HG02938 (cell line): ENCODE results near the gene TCEAL2.
"Not testable (repeated sequence)": the region's sequence is repeated elsewhere in the genome, so short reads cannot be mapped to it uniquely, and the experiment has no call there.

Experiments used
- ATAC-seq: cut with Tn5 transposase; IDR thresholded peaks from one replicate; pipeline ENCODE4 v1.9.1; 2021; ENCODE audit warnings: mild to moderate bottlenecking, moderate library complexity; ENCODE audit not compliant: unreplicated experiment

Gene TCEAL2

DNA sequence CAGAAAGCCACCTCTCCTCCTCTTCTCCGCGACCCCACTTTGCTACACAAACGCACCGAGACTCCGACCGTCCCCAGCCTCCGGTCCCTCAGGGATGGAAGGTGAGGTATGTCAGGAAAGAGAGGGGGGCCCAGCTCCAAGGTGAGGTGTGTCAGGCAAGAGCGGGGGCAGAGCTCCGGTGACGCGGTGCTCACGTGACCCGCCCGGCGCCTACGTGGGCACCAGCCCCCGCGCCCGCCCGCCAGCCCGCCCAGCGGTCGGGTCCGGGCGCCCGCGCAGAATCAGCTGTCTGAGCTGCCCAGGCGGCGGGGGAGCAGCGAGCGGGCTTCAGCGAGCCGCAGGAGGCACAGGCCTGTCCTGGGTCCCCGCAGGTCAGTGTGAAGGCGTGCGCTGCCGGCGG is at the start of gene TCEAL2:
TCEAL2 (plus strand) TSS at position 244 of the 400 bp plus-strand sequence. CDS start 1,152 bp downstream, outside the sequence.
- ATAC-seq: not testable (repeated sequence)

DNA sequence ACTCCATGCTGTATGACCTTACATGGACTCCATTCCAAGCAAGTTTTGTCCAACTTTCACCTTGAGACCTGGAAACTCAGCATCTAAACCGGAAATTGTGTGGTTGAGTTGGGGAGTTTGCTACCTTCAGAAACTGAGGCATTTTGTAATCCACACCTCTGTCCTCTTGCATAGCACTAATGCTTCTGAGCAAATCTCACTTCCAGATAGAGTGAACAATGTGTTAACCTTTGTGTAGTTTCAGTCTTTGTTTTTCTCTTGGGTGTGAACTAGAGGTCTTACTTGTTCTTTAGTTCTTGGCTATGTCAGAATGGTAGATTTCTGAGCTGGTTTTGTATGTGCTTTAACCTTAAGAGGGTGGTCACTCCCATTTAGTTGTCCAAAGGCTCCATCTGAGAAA is 48.1 kb upstream of the TCEAL2 start:
- ATAC-seq: no peak

DNA sequence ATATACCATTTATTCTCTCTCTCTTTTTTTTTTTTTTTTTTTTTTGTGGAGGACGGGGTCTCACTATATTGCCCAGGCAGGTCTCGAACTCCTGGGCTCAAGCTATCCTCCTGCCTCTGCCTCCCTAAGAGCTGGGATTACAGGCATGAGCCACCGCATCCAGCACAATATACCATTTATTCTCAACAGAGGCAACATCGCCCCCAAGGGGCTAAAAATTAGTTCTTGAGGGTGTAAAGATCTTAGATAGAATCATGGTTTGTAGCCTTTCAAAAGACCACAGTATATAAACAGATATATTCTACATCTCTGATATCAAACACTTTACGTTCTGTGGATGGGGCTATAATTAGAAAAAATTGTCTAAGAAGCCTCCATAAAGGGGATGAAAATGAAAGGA is 39.8 kb upstream of the TCEAL2 start:
- no peak for ATAC-seq

DNA sequence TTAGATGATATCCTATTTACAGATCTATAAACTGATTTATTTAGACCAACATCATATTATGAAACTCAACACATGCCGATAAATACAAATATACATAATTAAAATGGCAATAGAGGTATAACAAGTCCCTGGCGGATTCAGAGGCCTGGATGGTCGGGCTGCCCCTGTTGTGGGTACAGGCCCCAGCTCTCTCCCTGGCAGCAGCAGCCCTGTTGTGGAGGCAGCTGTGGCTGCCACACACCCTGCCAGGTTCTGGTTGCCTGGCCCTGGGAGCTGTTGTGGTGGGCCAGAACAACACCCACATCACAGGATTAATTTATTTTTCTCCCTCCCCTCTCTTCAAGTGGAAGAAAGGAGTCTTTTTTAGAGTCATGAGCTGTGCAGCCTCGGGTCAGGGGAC is 12.1 kb upstream of the TCEAL2 start:
- no peak for ATAC-seq

DNA sequence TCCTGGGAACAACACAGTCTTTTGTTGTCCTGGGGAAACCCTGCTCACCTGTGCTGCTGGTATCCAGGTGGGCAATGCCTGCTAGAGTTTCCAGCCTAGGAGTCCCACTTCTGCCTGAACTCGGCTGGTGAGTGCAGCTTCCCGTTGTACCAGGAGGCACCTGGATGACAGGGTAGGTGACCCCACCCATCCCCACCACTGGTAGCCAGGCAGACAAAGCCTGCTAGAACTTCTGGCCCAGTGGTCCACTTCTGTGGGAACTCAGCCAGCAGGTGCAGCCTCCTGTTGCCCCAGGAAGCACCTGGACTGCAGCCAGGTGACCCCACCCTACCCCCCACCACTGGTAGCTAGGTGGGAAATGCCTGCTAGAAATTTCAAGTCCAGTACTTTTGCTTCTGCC is 9.7 kb upstream of the TCEAL2 start:
- ATAC-seq: no peak

DNA sequence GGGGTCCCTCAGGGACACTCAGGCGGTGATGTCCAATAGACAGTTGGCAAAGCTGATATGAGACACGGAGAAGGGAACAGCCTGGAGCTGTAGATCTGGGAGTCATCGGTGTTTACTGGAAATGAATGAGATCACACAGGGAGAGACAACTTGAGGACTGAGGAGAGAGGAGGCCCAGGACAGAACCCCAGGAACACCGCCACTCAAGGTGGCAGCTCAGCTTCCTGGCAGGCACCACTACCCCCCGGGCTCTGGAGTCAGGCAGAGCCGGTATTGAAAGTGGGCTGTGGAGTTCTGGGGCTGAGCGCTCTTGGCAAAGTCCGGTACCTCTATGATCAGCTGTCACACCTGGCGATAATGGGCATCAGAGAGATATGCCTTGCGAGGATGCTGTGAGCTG is 465 bp upstream of the TCEAL2 start:
- not testable (repeated sequence) for ATAC-seq

DNA sequence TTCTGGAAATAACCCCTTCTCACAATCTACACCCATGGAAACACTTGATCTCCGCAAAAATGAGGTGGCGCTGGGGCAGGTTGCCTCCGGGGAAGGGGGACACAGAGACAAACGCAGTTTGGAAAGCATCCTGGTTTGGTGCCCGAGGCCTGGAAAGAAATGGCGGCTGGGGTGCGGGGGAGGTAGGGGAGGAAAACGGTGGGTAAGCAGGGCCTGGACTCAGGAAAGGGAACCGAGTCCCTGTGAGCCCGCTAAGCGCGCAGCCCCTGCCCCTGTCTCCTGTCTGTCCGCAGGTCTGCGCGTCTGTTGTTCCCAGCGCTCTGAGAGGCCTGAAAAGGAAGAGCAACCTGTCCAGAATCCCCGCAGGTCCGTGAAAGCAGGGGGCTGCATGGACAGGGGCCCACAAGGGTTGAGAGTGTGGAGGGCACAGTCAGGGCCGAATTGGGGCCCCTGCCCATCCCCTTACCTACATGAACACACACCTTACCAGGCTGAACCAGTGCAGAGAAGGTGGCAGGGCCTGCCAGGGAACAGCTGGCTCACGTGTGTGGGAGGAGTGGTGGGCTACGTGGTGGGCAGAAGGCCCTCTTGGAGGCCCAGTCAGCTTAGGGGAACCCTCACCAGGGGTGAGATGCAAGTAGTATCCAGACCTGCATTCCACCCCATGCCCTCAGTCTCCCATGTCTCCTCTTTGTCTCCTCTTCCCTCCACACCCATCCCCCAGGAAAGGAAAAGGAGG is 770 bp downstream of the TCEAL2 start:
- ATAC-seq: not testable (repeated sequence)

DNA sequence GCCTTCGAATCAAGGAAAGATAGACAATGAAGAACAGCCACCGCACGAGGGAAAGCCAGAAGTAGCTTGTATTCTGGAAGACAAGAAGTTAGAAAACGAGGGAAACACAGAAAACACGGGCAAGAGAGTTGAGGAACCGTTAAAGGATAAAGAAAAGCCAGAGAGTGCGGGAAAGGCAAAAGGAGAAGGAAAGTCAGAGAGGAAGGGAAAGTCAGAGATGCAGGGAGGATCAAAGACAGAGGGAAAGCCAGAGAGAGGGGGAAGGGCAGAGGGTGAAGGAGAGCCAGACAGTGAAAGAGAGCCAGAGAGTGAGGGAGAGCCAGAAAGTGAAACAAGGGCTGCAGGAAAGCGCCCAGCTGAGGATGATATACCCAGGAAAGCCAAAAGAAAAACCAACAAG is 1.4 kb downstream of the TCEAL2 start:
- no peak for ATAC-seq

DNA sequence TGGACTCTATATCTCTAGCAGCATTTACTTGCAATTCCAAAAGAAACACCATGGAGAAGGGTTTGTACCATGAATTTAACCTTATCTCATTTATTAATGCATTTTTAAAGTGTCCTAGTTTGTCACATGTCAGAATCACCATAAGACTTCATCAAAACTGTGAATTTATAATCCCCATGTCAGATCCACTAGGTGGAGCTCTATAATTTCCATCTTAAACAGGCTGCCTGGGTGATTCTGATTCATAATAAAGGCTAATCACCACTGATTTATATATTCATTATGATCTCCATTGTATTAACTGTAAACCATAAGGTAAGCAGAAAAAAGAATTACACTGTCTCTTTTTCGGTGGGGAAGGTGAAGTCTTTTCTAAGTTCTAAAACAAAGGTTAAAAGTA is 4.0 kb downstream of the TCEAL2 start:
- ATAC-seq: no peak

DNA sequence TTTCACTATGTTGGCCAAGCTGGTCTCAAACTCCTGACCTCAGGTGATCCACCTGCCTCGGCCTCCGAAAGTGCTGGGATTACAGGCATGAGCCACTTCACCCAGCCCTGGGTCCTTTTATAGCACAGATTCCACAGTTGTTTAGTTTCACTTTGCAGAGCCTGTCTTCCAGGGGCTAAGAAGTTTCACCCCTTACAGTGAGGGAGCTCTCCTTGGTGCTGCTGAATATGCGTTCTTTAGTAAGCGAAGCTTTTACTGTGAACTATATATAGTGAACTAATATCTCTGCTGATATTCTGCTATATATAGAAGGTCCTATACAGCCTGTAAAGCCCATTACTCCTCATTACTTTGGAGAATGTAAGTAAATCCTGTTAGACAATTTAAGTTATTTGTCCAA is 12.6 kb downstream of the TCEAL2 start:
- ATAC-seq: no peak

DNA sequence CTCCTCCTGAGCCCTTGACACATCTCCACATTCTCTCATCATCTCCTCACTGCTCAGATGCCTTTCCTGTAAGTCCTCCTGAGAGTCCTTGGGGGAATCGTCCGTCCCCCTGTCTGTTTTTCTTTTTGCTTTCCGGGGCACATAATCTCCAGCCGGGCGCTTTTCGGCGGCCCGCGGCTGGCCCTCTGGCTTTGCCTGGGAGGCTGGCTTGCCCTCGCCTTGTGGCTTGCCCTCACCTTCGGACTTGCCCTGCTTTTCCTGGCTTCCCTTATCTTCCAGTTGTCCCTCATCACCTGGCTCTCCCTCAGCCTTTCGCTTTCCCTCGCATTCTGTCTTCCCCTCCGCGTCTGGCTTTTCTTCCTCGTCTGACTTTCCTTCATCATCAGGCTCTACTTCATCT is 15.4 kb downstream of the TCEAL2 start:
- ATAC-seq: not testable (repeated sequence)

DNA sequence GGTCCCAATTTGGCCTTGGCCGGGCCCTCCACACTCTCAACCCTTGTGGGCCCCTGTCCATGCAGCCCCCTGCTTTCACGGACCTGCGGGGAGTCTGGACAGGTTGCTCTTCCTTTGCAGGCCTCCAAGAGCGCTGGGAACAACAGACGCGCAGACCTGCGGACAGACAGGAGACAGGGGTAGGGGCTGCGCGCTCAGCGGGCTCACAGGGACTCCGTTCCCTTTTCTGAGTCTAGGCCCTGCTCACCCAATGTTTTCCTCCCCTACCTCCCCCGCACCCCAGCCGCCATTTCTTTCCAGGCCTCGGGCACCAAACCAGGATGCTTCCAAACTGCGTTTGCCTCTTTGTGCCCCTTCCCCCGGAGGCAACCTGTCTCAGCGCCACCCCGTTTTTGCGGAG is 16.2 kb downstream of the TCEAL2 start:
- not testable (repeated sequence) for ATAC-seq

DNA sequence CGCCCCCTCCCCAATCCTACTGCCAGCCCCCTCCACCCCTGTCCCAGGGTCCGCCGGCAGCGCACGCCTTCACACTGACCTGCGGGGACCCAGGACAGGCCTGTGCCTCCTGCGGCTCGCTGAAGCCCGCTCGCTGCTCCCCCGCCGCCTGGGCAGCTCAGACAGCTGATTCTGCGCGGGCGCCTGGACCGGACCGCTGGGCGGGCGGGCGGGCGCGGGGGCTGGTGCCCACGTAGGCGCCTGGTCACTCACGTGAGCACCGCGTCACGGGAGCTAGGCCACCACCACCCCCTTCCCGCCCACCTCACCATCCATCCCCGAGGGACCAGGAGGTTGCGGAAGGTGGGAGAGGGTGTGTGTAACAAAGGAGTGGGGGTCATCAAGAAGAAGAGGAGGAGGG is 16.8 kb downstream of the TCEAL2 start, which contains the start of gene TCEAL6:
TCEAL6 (minus strand) TSS at position 208 of the 400 bp plus-strand sequence.
- not testable (repeated sequence) for ATAC-seq

DNA sequence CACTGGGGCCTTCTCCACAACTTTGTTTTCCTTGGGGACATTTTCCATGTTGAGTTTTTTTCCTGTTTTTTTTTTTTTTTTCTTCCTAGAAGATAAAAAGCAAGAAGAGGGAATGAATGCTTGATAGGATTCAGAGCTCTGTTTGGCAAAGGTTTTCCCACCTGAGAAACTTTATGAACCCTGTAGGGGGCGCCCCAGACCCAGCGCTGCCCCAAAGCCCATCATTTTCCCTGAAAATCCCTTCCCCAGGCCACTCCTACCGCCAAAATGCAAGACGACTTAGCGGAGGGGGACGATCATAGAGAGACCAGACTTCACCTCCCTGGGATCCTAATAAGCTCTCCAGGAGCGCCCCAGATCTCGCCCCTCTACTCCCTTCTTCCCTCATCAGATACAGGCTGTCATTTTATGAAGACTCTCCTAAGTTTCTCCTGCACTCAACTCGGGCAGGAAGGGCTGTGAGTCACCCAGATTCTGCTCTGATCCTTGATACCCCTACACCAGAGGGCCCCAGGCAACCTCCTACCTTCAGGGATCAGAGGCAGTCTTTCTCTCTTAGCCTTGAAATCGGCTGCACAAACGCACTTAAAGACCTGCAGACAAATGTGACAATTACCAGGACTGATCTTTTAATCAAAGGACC is 28.9 kb downstream of the TCEAL2 start:
- no peak for ATAC-seq

DNA sequence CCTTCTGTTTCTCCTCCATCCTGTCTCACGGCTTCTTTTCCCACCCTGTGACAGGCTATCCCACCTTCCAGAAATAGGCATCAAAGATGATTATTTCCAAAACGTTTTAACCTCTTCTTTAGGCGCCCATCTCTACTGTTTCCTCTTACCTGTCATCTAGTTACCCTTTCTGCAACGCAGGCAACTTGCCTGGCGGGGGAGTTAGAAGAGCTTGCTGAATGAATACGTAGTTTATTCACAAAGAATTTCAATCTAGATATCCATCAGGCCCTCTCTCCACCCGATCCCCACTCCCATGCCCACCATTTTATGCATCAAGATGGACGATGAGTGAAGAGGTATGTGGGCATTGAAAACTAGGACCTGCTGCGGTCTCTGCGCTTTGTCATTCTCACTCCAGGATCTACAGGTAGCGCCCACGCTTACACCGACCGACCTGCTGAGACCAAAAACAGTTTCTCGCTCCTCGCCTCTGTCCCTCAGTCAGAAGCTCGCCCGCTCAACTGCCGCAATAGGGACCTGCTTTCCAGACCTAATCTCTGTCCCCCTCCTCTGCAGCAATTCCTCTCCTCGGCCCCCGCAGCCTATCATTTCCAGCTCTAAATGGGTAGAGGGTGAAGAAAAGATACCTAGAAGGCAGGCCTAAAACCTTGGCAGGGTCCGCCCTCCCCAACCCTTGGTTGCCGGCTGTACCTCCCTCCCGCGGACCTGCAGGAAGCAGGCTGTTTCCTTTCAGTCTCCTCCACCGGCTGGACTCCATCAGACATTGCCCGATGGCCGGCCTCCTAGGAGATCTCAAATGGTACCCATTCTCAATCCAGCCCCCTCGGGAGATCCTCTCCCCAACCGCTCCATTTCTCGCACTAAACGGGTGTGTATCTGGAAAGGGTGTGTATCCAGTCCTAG is 29.7 kb downstream of the TCEAL2 start:
- peak; percentile 33 for ATAC-seq

DNA sequence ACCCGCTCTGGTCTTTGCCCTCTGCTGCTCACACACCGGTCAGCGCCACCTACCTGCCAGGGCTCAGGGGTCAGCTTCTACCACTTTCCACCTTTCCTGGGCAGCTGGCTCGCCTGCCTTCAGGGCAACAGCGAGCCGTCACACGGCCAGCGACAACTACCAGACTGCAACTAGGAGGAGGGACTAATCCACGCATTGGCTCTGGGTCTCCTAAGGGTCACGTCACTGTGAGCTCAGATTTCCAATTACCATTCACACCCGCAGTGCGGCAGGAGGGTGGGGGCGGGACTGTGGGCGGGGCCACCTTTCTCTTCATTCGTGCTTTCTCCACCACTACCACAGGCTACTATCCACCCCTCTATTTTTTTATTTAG is 30.3 kb downstream of the TCEAL2 start, which contains the start of gene BEX5:
BEX5 (minus strand) TSS at position 172 of the 374 bp plus-strand sequence. CDS start 1,712 bp downstream, outside the sequence.
- ATAC-seq: peak; percentile 91
